Mesothelial cell of epicardium (in vitro differentiated cells): Measurements from ENCODE around the gene MAMDC2. TPM values are rescaled to one million over a fixed set of nuclear protein-coding genes. Genes with fewer than 3 reads are reported as not detected.

Experiments used
- DNase-seq, 2 experiments: peaks; one replicate each; pipeline ENCODE4 v3.0.0; 2021; ENCODE audit warnings: low spot score in 2 of 2; ENCODE audit not compliant: unreplicated experiment in 2 of 2
- H3K27ac Mint-ChIP-seq: 2 replicates; pipeline ENCODE4 v1.8.0; 2021; ENCODE audit warnings: mixed read lengths
- H3K27me3 Mint-ChIP-seq: 2 replicates; pipeline ENCODE4 v1.8.0; 2021; ENCODE audit warnings: low read depth, mixed read lengths
- H3K36me3 Mint-ChIP-seq: 2 replicates; pipeline ENCODE4 v1.8.0; 2021; ENCODE audit warnings: mixed read lengths
- H3K4me1 Mint-ChIP-seq: 2 replicates; pipeline ENCODE4 v1.8.0; 2021; ENCODE audit warnings: mixed read lengths
- H3K4me3 Mint-ChIP-seq: 2 replicates; pipeline ENCODE4 v1.8.0; 2021; ENCODE audit warnings: mild to moderate bottlenecking, moderate library complexity, mixed read lengths
- H3K9me3 Mint-ChIP-seq: 2 replicates; pipeline ENCODE4 v1.8.0; 2021; ENCODE audit warnings: mixed read lengths
- total RNA-seq: library from RNA; stranded (reverse); gene quantifications from 3 replicates; pipeline ENCODE4 v1.2.1, GENCODE V29; 2021
- TF ChIP-seq, protein P1 (sequence below): fragments of 200-600 bp; sonication (generic); IDR thresholded peaks from one replicate; pipeline ENCODE4 v1.5.0; 2021; ENCODE audit warnings: antibody characterized with exemption; ENCODE audit not compliant: unreplicated experiment

Gene MAMDC2
- total RNA-seq, 1 donor from 2014 or later = 0.49 TPM

DNA sequence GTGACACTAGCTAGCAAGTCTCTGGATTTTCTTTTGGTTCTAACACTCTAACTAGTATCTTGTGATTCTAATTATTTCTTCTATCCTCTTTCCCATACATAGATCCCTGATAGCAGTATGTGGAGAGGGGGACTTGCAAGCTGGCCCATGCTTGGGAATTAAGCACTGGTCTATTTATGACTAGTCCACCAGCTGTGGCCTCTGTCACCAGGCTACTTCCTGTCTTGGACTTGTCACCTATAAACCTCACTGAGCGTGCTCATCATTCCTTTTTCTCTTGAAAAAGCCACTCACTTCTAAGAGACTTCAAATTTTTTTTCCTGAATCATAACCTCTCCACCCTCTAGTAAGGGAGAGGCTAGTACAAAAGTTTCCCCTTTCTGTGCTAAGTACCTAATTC, 32.3 kb upstream of the MAMDC2 start:
- Mint-ChIP-seq H3K36me3 (no peaks in the 10 kb centered on the region), H3K4me3 (no peak overlapping the region), H3K4me1 (peaks cover 42% of the 10 kb centered on the region), H3K27me3 (no peaks in the 10 kb centered on the region), H3K27ac (peak overlapping the region; percentile 50), H3K9me3 (peaks cover 7% of the 10 kb centered on the region)
- TF ChIP-seq, protein P1, sequence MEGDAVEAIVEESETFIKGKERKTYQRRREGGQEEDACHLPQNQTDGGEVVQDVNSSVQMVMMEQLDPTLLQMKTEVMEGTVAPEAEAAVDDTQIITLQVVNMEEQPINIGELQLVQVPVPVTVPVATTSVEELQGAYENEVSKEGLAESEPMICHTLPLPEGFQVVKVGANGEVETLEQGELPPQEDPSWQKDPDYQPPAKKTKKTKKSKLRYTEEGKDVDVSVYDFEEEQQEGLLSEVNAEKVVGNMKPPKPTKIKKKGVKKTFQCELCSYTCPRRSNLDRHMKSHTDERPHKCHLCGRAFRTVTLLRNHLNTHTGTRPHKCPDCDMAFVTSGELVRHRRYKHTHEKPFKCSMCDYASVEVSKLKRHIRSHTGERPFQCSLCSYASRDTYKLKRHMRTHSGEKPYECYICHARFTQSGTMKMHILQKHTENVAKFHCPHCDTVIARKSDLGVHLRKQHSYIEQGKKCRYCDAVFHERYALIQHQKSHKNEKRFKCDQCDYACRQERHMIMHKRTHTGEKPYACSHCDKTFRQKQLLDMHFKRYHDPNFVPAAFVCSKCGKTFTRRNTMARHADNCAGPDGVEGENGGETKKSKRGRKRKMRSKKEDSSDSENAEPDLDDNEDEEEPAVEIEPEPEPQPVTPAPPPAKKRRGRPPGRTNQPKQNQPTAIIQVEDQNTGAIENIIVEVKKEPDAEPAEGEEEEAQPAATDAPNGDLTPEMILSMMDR = no peak
- no peak for DNase-seq

DNA sequence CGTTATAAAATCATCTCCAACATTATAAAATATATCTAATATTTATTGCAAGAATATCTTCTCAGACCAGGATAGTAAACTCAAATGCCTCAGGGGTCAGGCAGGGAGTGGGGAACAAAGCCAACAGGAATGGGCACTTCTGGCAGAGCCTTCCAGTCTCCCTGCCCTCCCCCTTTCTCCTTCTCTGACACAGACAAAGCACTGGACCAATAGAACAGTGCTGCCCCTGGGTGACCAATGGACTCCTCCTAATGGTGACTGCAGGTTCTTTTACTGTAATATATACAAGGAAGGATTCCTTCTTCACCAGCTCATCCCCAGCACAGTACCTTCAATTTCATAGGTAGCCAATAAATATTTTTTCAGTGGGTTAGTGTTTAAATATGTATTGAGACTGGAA, 31.1 kb upstream of the MAMDC2 start:
- Mint-ChIP-seq H3K9me3 (peaks cover 7% of the 10 kb centered on the region), H3K27ac (no peak overlapping the region), H3K4me1 (peaks cover 38% of the 10 kb centered on the region), H3K36me3 (no peaks in the 10 kb centered on the region), H3K27me3 (no peaks in the 10 kb centered on the region), H3K4me3 (no peak overlapping the region)
- TF ChIP-seq, protein P1 = no peak
- no peak for DNase-seq

DNA sequence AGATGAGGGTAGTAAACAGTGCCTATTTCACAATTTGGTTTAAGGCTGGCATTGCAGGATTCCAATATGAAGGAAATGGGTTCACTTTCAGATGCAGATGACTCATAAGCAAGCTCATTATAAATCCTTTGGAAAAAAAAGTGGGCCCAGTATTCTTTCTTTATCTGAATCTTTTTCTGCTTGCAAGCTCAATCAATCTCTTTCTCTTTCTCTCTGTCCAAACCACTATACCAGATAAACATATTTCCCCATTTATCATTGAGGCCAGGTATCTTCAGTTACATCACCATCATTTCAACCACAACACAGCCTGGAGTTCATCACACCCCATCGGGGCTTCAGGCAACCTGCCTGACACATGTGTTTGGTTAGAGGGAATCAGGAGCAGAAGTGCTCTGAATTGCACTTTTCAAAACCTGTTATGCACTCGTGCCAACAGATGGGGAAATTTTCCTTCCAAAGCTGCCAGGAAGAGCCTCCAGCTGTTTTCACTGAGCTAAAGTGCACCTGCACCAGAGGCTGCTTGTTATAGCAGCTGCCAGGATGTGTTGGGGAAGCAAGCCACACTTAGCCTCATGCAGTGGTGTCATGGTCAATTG, 30.0 kb upstream of the MAMDC2 start:
- H3K27me3 Mint-ChIP-seq = peaks cover 1% of the 10 kb centered on the region
- peaks cover 7% of the 10 kb centered on the region for H3K9me3 Mint-ChIP-seq
- no peak overlapping the region for H3K27ac Mint-ChIP-seq
- peaks cover 38% of the 10 kb centered on the region for H3K4me1 Mint-ChIP-seq
- no peak for DNase-seq
- TF ChIP-seq, protein P1 = no peak
- H3K36me3 Mint-ChIP-seq = no peaks in the 10 kb centered on the region
- H3K4me3 Mint-ChIP-seq = no peak overlapping the region

DNA sequence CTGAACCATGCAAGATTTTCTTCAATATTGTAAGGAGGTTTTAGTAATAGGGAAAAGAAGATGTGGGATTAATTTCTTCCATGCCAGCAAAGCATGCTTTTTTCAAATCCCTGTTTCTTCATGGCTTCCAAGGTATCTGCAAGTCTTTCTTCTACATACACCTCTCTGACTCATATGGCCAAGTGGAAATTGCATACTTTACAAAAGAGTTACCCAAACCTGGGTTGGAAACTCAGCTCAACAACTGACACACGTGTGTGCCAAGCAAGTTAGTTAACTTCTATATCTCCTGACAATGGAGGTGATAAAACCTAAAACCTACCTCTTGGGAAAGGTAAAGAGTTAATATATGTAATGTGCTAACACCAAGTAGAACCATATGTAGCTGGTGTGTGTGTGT, 28.5 kb upstream of the MAMDC2 start:
- Mint-ChIP-seq H3K4me1 (peaks cover 46% of the 10 kb centered on the region), H3K36me3 (no peaks in the 10 kb centered on the region), H3K4me3 (no peak overlapping the region), H3K27ac (no peak overlapping the region), H3K9me3 (peaks cover under 1% of the 10 kb centered on the region), H3K27me3 (peaks cover 1% of the 10 kb centered on the region)
- no peak for DNase-seq
- TF ChIP-seq, protein P1 = no peak

DNA sequence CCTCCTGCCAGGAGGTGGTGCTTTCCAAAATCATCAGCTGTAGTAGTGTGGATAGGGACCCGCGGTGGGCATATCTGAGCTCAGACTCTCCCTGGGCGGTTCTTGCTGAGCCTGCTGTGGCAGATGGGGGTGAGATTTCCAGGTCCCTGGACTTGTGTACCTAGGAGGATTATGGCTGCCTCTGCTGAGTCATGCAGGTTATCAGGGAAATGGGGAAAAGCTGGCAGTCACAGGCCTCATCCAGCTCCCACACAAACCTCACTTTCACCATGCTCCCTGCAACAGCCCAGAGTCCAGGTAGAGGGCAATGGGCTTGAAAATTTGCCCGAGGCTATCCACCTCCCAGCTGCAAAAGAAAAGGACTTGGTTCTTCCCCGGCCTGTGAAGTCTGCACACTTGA, 23.4 kb upstream of the MAMDC2 start:
- DNase-seq = no peak
- H3K27ac Mint-ChIP-seq = no peak overlapping the region
- H3K4me3 Mint-ChIP-seq = no peak overlapping the region
- H3K9me3 Mint-ChIP-seq = peaks cover 11% of the 10 kb centered on the region
- TF ChIP-seq, protein P1 = no peak
- no peaks in the 10 kb centered on the region for H3K36me3 Mint-ChIP-seq
- peaks cover 3% of the 10 kb centered on the region for H3K27me3 Mint-ChIP-seq
- H3K4me1 Mint-ChIP-seq = peaks cover 39% of the 10 kb centered on the region
